ENCODE data around the gene GGCX. TPM values are rescaled to one million over a fixed set of nuclear protein-coding genes. Genes with fewer than 3 reads are reported as not detected.

Gene GGCX
- total and polyA plus RNA-seq, 2 of the 13 experiments (the other 11 are each of a cell fraction or from before 2014, with no cell fraction given) = 72.5 to 103 TPM

DNA sequence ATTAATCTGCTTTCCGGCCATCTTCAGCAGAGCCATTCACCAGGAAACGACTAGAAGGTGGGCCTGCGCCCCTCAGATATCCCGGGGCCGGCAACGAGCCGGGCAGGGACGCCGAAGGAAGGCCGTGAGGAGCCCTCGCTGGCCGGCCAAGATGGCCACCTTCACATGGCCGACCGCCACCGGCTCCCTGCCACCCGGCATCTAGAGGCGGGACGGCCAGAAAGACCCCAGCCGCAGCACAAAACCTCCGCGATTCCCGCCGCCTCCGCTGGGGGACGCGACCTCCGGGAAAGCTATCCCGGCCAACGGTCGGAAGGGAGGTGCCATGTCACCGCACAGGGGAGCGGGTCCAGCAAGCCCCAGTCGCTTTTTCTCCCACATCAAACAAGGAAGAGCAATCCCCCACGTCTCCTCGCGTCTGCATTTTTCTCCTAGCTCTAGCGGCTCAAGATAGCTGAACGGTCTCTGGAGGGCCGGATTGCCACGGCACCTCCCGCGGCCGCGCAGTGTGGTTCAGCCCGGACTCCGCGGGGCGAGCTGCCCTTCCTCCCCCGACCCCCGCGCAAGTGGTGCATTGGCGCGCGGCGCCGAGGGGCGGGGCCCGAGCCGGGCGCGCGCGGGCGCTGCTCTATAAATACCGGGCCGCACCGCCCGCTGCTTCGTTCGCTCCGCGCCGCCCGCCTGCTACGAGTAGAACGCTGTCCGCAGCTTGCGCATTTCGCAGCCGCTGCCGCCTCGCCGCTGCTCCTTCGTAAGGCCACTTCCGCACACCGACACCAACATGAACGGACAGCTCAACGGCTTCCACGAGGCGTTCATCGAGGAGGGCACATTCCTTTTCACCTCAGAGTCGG is 22.6 kb downstream of the GGCX start, which contains the start of gene MAT2A:
Gene MAT2A, plus strand, starts transcription at position 662 of the 854 bp plus-strand sequence. Its CDS starts 120 bp downstream, at position 782.
- H3K9me3 ChIP-seq (ENCODE audit: low read length) = no peaks in the 10 kb centered on the region
- H3K27ac ChIP-seq (ENCODE audit: extremely low read length, insufficient read depth, low read length) = peak within 1 kb of the TSS; percentile 99
- DNase-seq (ENCODE audit: low spot score) = peak; percentile 91
- FAIRE-seq = peak; percentile 26
- peak within 1 kb of the TSS; percentile 99 for H3K9ac ChIP-seq (ENCODE audit: insufficient read depth, low read depth, low read length)
- peak within 1 kb of the TSS; percentile 81 to 96 (median 95) for H3K4me3 ChIP-seq (replicated peaks in 1 of 3; ENCODE audit: insufficient read depth in 1 of 3, low read depth in 2 of 3, low read length in 3 of 3)
- no TSS peak for BruUV-seq (replicated peaks)
- H3K79me2 ChIP-seq (ENCODE audit: insufficient read depth, low read length) = peaks cover 53% of the 10 kb centered on the region
- ChIA-PET POLR2A (interaction anchor here (0.6 to 11.7 kb wide), 65 partner anchors 9 to 567 kb away, joined by 3 to 445 read pairs (median 8); partner anchors contain the start of genes C2orf68, ELMOD3, GGCX and POLR1A), CTCF (ENCODE audit: low intra/inter-chr PET ratio, low total read pairs) (interaction anchor here (1.1 to 3.0 kb wide), 2 partner anchors 13 to 118 kb away, joined by 5 to 25 read pairs; no protein-coding TSS in a partner anchor)
- 1% methylated on average over 21 of the region's 92 CpGs for WGBS (ENCODE audit: low lambda C conversion rate)
- peaks cover 38% of the 10 kb centered on the region for H4K20me1 ChIP-seq (ENCODE audit: insufficient read depth, low read length)
- intact Hi-C loops (cut with micrococcal nuclease; ENCODE audit: unreplicated experiment) = loop anchor here (1.0 to 5.0 kb wide), 3 partner anchors 36 to 118 kb away; no protein-coding TSS in a partner anchor
- peak within 1 kb of the TSS; percentile 91 for H3K4me2 ChIP-seq (ENCODE audit: low read depth, low read length)
- peaks cover 44% of the 10 kb centered on the region for H3K4me1 ChIP-seq (ENCODE audit: insufficient read depth, low read length)
- H3K36me3 ChIP-seq (replicated peaks in 1 of 2; ENCODE audit: control insufficient read depth in 1 of 2, insufficient read depth in 2 of 2, low read length in 2 of 2) = peaks cover 13 to 34% of the 10 kb centered on the region in 2 experiments; a peak in 4 of 5 replicates
- in situ Hi-C loops (cut with HindIII; ENCODE audit: extremely low pct_ligation_motif_present, low pct_unique_long_range_greater_than_20kb) = no loop called here
- H2AFZ ChIP-seq (ENCODE audit: low read length) = peak within 1 kb of the TSS; percentile 65
- peak; percentile 83 for ATAC-seq
- no peaks in the 10 kb centered on the region; a peak in 1 of 5 replicates for H3K27me3 ChIP-seq (ENCODE audit: control insufficient read depth in 1 of 2, insufficient read depth in 2 of 2, low read length in 2 of 2)
- TF ChIP-seq, protein P1, sequence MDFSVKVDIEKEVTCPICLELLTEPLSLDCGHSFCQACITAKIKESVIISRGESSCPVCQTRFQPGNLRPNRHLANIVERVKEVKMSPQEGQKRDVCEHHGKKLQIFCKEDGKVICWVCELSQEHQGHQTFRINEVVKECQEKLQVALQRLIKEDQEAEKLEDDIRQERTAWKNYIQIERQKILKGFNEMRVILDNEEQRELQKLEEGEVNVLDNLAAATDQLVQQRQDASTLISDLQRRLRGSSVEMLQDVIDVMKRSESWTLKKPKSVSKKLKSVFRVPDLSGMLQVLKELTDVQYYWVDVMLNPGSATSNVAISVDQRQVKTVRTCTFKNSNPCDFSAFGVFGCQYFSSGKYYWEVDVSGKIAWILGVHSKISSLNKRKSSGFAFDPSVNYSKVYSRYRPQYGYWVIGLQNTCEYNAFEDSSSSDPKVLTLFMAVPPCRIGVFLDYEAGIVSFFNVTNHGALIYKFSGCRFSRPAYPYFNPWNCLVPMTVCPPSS (IDR thresholded peaks at IDR 0.05) = no peak
- no peak for TF ChIP-seq ZNF720 (CRISPR knock-in tag; IDR thresholded peaks at IDR 0.05)
- TF ChIP-seq ISX (CRISPR knock-in tag; conservative IDR thresholded peaks at IDR 0.05) = peak; percentile 81
- peak; percentile 87 for TF ChIP-seq CBFB (CRISPR knock-in tag; IDR thresholded peaks at IDR 0.05)
- TF ChIP-seq ZNF644 (CRISPR knock-in tag; IDR thresholded peaks at IDR 0.05; ENCODE audit: low read depth) = no peak
- peak; percentile 95 for TF ChIP-seq NFRKB (IDR thresholded peaks at IDR 0.05)
- TF ChIP-seq ETV6 (CRISPR knock-in tag; conservative IDR thresholded peaks at IDR 0.05) = peak; percentile 84
- peak; percentile 8 for TF ChIP-seq REPIN1 (CRISPR knock-in tag; IDR thresholded peaks at IDR 0.05; ENCODE audit: borderline replicate concordance, low read depth)
- peak; percentile 28 for TF ChIP-seq ZNF253 (CRISPR knock-in tag; IDR thresholded peaks at IDR 0.05; ENCODE audit: borderline replicate concordance)
- TF ChIP-seq, protein P2, sequence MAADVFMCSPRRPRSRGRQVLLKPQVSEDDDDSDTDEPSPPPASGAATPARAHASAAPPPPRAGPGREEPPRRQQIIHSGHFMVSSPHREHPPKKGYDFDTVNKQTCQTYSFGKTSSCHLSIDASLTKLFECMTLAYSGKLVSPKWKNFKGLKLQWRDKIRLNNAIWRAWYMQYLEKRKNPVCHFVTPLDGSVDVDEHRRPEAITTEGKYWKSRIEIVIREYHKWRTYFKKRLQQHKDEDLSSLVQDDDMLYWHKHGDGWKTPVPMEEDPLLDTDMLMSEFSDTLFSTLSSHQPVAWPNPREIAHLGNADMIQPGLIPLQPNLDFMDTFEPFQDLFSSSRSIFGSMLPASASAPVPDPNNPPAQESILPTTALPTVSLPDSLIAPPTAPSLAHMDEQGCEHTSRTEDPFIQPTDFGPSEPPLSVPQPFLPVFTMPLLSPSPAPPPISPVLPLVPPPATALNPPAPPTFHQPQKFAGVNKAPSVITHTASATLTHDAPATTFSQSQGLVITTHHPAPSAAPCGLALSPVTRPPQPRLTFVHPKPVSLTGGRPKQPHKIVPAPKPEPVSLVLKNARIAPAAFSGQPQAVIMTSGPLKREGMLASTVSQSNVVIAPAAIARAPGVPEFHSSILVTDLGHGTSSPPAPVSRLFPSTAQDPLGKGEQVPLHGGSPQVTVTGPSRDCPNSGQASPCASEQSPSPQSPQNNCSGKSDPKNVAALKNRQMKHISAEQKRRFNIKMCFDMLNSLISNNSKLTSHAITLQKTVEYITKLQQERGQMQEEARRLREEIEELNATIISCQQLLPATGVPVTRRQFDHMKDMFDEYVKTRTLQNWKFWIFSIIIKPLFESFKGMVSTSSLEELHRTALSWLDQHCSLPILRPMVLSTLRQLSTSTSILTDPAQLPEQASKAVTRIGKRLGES (CRISPR knock-in tag; IDR thresholded peaks at IDR 0.05; ENCODE audit: borderline replicate concordance) = peak; percentile 80; the same call in 1 of the 2 replicates
- TF ChIP-seq MED8 (CRISPR knock-in tag; IDR thresholded peaks at IDR 0.05; ENCODE audit: insufficient replicate concordance) = peak; percentile 85
- TF ChIP-seq RBAK (CRISPR knock-in tag; IDR thresholded peaks at IDR 0.05) = no peak
- TF ChIP-seq HIVEP1 (CRISPR knock-in tag; IDR thresholded peaks at IDR 0.05) = peak; percentile 90
- TF ChIP-seq, protein P3, sequence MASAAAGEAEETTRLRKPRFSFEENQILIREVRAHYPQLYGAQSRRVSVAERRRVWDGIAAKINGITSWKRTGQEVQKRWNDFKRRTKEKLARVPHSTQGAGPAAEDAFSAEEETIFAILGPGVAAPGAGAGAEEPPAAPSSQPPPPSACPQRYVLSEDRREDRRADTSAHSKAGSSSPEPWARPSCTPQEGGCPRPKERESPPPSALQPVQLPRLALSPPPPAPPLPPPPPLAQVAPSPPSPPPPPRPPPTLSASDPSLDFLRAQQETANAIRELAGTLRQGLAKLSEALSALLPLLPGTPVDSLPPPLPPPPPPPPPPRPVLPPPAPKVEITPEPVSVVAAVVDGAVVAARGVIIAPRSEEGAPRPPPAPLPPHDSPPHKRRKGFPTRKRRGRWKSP (CRISPR knock-in tag; IDR thresholded peaks at IDR 0.05) = peak; percentile 84
- peak; percentile 69 for TF ChIP-seq TGIF2 (CRISPR knock-in tag; IDR thresholded peaks at IDR 0.05)
- no peak for TF ChIP-seq ZNF282 (IDR thresholded peaks at IDR 0.05; ENCODE audit: partially characterized antibody)

Measured in HepG2 (cell line).